Naive thymus-derived CD4-positive, alpha-beta T cell (primary cell): ENCODE results near the gene RCOR3. TPM values are rescaled to one million over a fixed set of nuclear protein-coding genes. Genes with fewer than 3 reads are reported as not detected.
"Not testable (repeated sequence)": the region's sequence is repeated elsewhere in the genome, so short reads cannot be mapped to it uniquely, and the experiment has no call there.

Source experiments
- ATAC-seq: fragments of 150-1000 bp; cut with Tn5 transposase; 2 replicates; pipeline ENCODE4 v1.10.0; 2021; ENCODE audit warnings: mild to moderate bottlenecking, moderate library complexity
- CTCF ChIA-PET: fragments of 350-600 bp; sonication (Branson Sonifier 250); formaldehyde crosslinking; loops from one replicate; lab custom pipeline; 2021; ENCODE audit warnings: antibody characterized with exemption; lab: Charles Lee
- POLR2A ChIA-PET: fragments of 350-600 bp; sonication (Branson Sonifier 250); formaldehyde crosslinking; loops from one replicate; lab custom pipeline; 2021; ENCODE audit warnings: antibody characterized with exemption, inconsistent platforms; lab: Charles Lee
- DNase-seq, 9 donors: peaks; one replicate each; pipeline versions ENCODE4 v3.0.0 to v3.0.0-alpha.2; 2020 to 2022; ENCODE audit warnings: mixed read lengths in 1 of 9
- H3K27ac ChIP-seq: one replicate; pipeline ENCODE4 v1.7.0; 2013; ENCODE audit warnings: mild to moderate bottlenecking, low read depth, low read length, moderate library complexity
- H3K27me3 ChIP-seq, 2 donors: one replicate each; pipeline ENCODE4 v1.7.0; 2013; ENCODE audit warnings: low read length in 2 of 2, mild to moderate bottlenecking in 2 of 2, moderate library complexity in 2 of 2; ENCODE audit not compliant: control insufficient read depth in 2 of 2, insufficient read depth in 2 of 2
- H3K36me3 ChIP-seq, 3 experiments: 1 replicate in 2 of 3; 2 replicates in 1 of 3; pipeline ENCODE4 v1.7.0; 2013; ENCODE audit warnings: low read length in 3 of 3, mild to moderate bottlenecking in 3 of 3, moderate library complexity in 1 of 3; ENCODE audit not compliant: insufficient read depth in 3 of 3, control insufficient read depth in 2 of 3
- H3K4me1 ChIP-seq, 2 donors: one replicate each; pipeline ENCODE4 v1.7.0; 2013; ENCODE audit warnings: low read length in 2 of 2, mild to moderate bottlenecking in 2 of 2, moderate library complexity in 1 of 2; ENCODE audit not compliant: control insufficient read depth in 2 of 2, insufficient read depth in 2 of 2
- H3K4me3 ChIP-seq: 2 replicates; pipeline ENCODE4 v1.7.0; 2013; ENCODE audit warnings: mild to moderate bottlenecking, low read length
- H3K9me3 ChIP-seq, 3 experiments: 1 replicate in 2 of 3; 2 replicates in 1 of 3; pipeline ENCODE4 v1.7.0; 2013; ENCODE audit warnings: low read length in 3 of 3; ENCODE audit not compliant: control insufficient read depth in 2 of 3
- H3K27ac Mint-ChIP-seq, 9 donors: one replicate each; pipeline ENCODE4 v1.8.0; 2020 to 2022; ENCODE audit warnings: mixed read lengths in 9 of 9, mild to moderate bottlenecking in 8 of 9, moderate library complexity in 5 of 9, inconsistent platforms in 2 of 9
- H3K27me3 Mint-ChIP-seq, 5 donors: one replicate each; pipeline ENCODE4 v1.8.0; 2021 to 2022; ENCODE audit warnings: mixed read lengths in 5 of 5, mild to moderate bottlenecking in 1 of 5
- H3K36me3 Mint-ChIP-seq, 5 donors: one replicate each; pipeline ENCODE4 v1.8.0; 2020 to 2022; ENCODE audit warnings: mixed read lengths in 5 of 5, mild to moderate bottlenecking in 3 of 5, inconsistent platforms in 1 of 5
- H3K4me1 Mint-ChIP-seq, 7 donors: one replicate each; pipeline ENCODE4 v1.8.0; 2020 to 2022; ENCODE audit warnings: mixed read lengths in 7 of 7, mild to moderate bottlenecking in 3 of 7, inconsistent platforms in 1 of 7
- H3K4me3 Mint-ChIP-seq, 10 donors: one replicate each; pipeline ENCODE4 v1.8.0; 2020 to 2022; ENCODE audit warnings: mild to moderate bottlenecking in 10 of 10, mixed read lengths in 10 of 10, moderate library complexity in 6 of 10, inconsistent platforms in 2 of 10
- H3K9me3 Mint-ChIP-seq, 11 donors: one replicate each; pipeline ENCODE4 v1.8.0; 2020 to 2022; ENCODE audit warnings: mixed read lengths in 11 of 11, mild to moderate bottlenecking in 4 of 11, inconsistent platforms in 1 of 11, moderate library complexity in 1 of 11
- intact Hi-C, 2 donors: fragments of 100-400 bp; cut with micrococcal nuclease; formaldehyde crosslinking; loops; one replicate each; pipeline ENCODE4 v1.15.1; 2023
- polyA plus RNA-seq, 2 donors: library from polyadenylated mRNA; unstranded; fragments of 300-500 nt; fragmentation: Illumina TruSeq; gene quantifications; one replicate each; pipeline ENCODE4 v1.2.3, GENCODE V29; 2021
- total RNA-seq, 6 experiments: library from RNA in 5 of 6; stranded (reverse) in 5 of 6; gene quantifications; 1 replicate in 5 of 6; 2 replicates in 1 of 6; pipeline ENCODE4 v1.2.3 and lab custom pipeline; 2021 to 2026

The RCOR3 gene
- total and polyA plus RNA-seq, 7 experiments from 2014 or later, result 26.8 to 98.0 (median 68.0) TPM

GRCh38 chr1:211258310-211258755 is 833 bp upstream of the RCOR3 start:
- POLR2A ChIA-PET, result interaction anchor here (0.5 to 2.2 kb wide), 17 partner anchors 9 to 1418 kb away, joined by 3 to 13 read pairs (median 4); partner anchors contain the start of genes KCNH1 and SLC30A1
- DNase-seq, result peak in 8 of 9 donors; percentile 40 to 67 (median 63)
- CTCF ChIA-PET, result interaction anchor here (0.6 to 1.5 kb wide), 5 partner anchors 9 to 809 kb away, joined by 3 to 6 read pairs (median 3); partner anchors contain the start of gene KCNH1
- Histone ChIP-seq H3K4me3 (peak overlapping the region; percentile 87), H3K36me3 (peaks cover 0 to 15% (median 0%) of the 10 kb centered on the region in 3 experiments), H3K27ac (peak overlapping the region; percentile 89), H3K9me3 (no peaks in the 10 kb centered on the region), H3K27me3 (no peaks in the 10 kb centered on the region), H3K4me1 (peaks cover 6 to 17% of the 10 kb centered on the region in 2 donors)
- H3K27me3 Mint-ChIP-seq, result no peaks in the 10 kb centered on the region
- intact Hi-C loops, result loop anchor here (1.0 to 10.0 kb wide), 10 partner anchors 29 to 1759 kb away; partner anchors contain the start of genes ANGEL2 (in 1 of the 2), HHAT (in 1 of the 2), LPGAT1 (in 1 of the 2) and TRAF3IP3 (in 1 of the 2)
- ATAC-seq, result peak; percentile 19
- H3K4me3 Mint-ChIP-seq, result peak overlapping the region; percentile 86 to 97 (median 92)
- H3K36me3 Mint-ChIP-seq, result peaks cover 0 to 6% (median 5%) of the 10 kb centered on the region in 5 donors
- H3K4me1 Mint-ChIP-seq, result peaks cover 16 to 28% (median 21%) of the 10 kb centered on the region in 7 donors
- peaks cover 0 to 5% (median 0%) of the 10 kb centered on the region in 11 donors for H3K9me3 Mint-ChIP-seq
- peak overlapping the region; percentile 88 to 99 (median 93) for H3K27ac Mint-ChIP-seq

DNA sequence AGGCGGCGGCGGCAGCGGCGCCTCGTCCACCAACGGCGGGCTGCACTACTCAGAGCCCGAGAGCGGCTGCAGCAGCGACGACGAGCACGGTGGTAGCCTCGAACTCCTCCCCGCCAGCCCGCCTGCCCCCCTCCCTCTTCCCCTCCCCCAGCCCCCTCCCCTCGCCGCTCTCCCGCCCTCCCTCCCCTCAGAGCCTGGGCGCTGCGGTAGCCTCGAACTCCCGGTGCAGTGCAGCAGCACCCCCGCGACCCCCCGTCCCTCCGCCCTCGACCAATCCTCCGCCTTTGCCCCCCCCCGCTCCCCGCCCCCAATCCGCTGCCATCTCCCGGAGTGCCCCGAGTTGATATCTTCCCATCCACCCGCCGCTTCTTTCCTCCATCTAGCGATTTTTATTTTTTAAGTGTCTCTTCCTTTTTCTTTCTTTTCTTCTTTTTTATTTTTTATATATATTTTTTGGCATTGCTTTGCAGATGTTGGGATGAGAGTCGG is 516 bp downstream of the RCOR3 start:
- Mint-ChIP-seq H3K36me3 (peaks cover 0 to 14% (median 10%) of the 10 kb centered on the region in 5 donors), H3K27me3 (no peaks in the 10 kb centered on the region), H3K4me3 (peak overlapping the region; percentile 81 to 97 (median 90)), H3K4me1 (peaks cover 22 to 40% (median 29%) of the 10 kb centered on the region in 7 donors), H3K9me3 (peaks cover 0 to 5% (median 0%) of the 10 kb centered on the region in 11 donors), H3K27ac (peak overlapping the region; percentile 87 to 95 (median 90))
- Histone ChIP-seq H3K9me3 (no peaks in the 10 kb centered on the region), H3K36me3 (peaks cover 0 to 15% (median 0%) of the 10 kb centered on the region in 3 experiments), H3K4me1 (peaks cover 6 to 17% of the 10 kb centered on the region in 2 donors), H3K27me3 (no peaks in the 10 kb centered on the region), H3K4me3 (peak overlapping the region; percentile 83), H3K27ac (peak overlapping the region; percentile 89)
- DNase-seq, result peak in 1 of 9 donors; percentile 66
- intact Hi-C loops, result loop anchor here (1.0 to 10.0 kb wide), 22 partner anchors 16 to 1758 kb away; partner anchors contain the start of genes ANGEL2 (in 2 of the 2), SLC30A1 (in 2 of the 2), DTL (in 1 of the 2) and HHAT (in 1 of the 2)
- CTCF ChIA-PET, result no interaction called here
- POLR2A ChIA-PET, result no interaction called here
- ATAC-seq, result peak; percentile 39

DNA sequence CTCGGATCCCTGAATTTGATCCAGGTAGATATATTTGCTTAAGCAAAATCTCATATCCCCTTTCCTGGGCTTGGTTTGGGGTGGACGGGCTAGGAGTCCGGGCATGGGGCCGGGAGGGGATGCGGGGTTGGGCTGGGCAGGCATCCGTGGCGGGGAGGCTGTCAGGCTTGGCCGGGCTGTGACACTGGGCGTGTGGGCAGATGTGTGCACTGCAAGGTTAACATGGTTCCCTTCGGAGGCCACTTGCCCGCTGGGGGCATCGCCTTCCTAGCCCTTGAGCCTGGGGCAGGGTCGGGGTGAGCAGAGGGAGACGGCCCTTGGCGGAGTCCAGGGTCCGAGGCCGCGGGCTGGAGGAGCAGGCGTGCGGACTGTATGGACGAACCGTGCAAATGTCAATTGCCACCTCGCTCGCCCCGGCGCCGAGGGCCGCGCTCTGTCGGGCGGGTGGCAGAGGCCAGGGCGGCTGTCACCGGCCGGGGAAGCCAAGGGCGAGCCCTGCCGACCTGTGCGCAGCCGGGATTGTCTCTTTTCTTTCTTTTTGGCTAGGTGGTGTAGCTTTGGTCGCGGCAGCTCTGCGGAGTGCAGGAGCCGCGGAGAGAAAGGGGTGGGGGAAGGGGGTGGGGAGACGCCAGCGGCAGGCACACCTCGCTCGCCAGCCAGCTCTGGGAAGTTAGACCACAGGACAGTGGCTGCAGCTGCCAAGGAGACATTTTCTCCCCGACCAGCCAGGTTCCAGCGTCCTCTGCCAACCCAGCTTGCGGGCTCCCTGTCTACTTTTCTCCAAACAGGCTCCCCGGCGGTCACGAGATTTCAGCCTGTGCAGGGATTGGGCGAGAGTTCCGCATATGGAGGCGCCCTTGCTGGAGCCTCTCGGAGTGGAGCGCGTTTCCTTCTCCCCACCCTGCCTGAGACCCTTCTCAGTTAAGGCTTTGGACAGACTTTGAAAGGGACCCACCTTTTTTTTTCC is 1.3 kb downstream of the RCOR3 start:
- Histone ChIP-seq H3K27ac (peak overlapping the region; percentile 89), H3K4me1 (peaks cover 6 to 17% of the 10 kb centered on the region in 2 donors), H3K36me3 (peaks cover 0 to 15% (median 0%) of the 10 kb centered on the region in 3 experiments), H3K9me3 (no peaks in the 10 kb centered on the region), H3K4me3 (peak overlapping the region; percentile 83), H3K27me3 (no peaks in the 10 kb centered on the region)
- POLR2A ChIA-PET, result interaction anchor here (0.7 to 1.0 kb wide), 4 partner anchors 8 to 36 kb away, joined by 3 to 4 read pairs (median 4); no protein-coding TSS in a partner anchor
- DNase-seq (peak; percentile 32 to 70 (median 51)), ATAC-seq (peak; percentile 30)
- Mint-ChIP-seq H3K4me3 (peak overlapping the region; percentile 81 to 97 (median 90)), H3K27ac (peak overlapping the region; percentile 82 to 95 (median 88)), H3K27me3 (no peaks in the 10 kb centered on the region), H3K36me3 (peaks cover 0 to 16% (median 11%) of the 10 kb centered on the region in 5 donors), H3K9me3 (peaks cover 0 to 5% (median 0%) of the 10 kb centered on the region in 11 donors), H3K4me1 (peaks cover 22 to 43% (median 30%) of the 10 kb centered on the region in 7 donors)
- CTCF ChIA-PET, result interaction anchor here (0.9 kb wide), 1 partner anchor 254 kb away, joined by 3 read pairs; no protein-coding TSS in a partner anchor
- intact Hi-C loops, result loop anchor here (1.0 to 10.0 kb wide), 5 partner anchors 15 to 1754 kb away; partner anchors contain the start of genes ANGEL2 (in 1 of the 2), NENF (in 1 of the 2) and PPP2R5A (in 1 of the 2)

DNA sequence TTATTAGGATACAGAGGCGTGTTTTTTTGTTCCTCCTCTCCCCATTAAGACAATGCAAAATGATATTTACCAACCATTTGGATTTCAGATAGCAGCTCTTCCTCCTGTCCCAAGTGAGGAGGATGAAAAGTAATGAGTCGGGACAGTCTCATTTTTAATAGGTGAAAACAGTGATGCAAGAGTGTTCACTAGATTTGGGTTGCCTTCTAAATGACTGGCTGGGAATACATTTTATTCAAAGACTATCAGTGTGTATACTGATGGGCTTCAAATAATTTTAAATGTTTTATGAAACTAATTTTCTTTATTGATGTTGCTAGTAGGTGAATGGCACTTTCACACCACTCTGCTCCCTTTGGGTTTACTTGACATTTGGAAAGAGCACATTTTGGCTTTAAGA is 2.1 kb downstream of the RCOR3 start:
- H3K27ac ChIP-seq, result peak overlapping the region; percentile 89
- peaks cover 0 to 5% (median 0%) of the 10 kb centered on the region in 11 donors for H3K9me3 Mint-ChIP-seq
- peaks cover 22 to 50% (median 36%) of the 10 kb centered on the region in 7 donors for H3K4me1 Mint-ChIP-seq
- H3K36me3 ChIP-seq, result peaks cover 0 to 15% (median 0%) of the 10 kb centered on the region in 3 experiments
- POLR2A ChIA-PET, result interaction anchor here (0.7 to 1.0 kb wide), 4 partner anchors 8 to 35 kb away, joined by 3 to 4 read pairs (median 4); no protein-coding TSS in a partner anchor
- peak overlapping the region; percentile 81 to 97 (median 90) for H3K4me3 Mint-ChIP-seq
- CTCF ChIA-PET, result interaction anchor here (0.7 kb wide), 1 partner anchor 32 kb away, joined by 3 read pairs; no protein-coding TSS in a partner anchor
- DNase-seq (no peak), ATAC-seq (no peak)
- peak overlapping the region; percentile 41 to 95 (median 84) for H3K27ac Mint-ChIP-seq
- H3K4me1 ChIP-seq, result peaks cover 6 to 17% of the 10 kb centered on the region in 2 donors
- peak overlapping the region; percentile 83 for H3K4me3 ChIP-seq
- peaks cover 0 to 20% (median 14%) of the 10 kb centered on the region in 5 donors for H3K36me3 Mint-ChIP-seq
- intact Hi-C loops, result loop anchor here in 1 of 2 donors (5.0 to 10.0 kb wide), 3 partner anchors 1026 to 1754 kb away; partner anchors contain the start of genes ANGEL2, NENF and PPP2R5A
- no peaks in the 10 kb centered on the region for H3K27me3 ChIP-seq
- no peaks in the 10 kb centered on the region for H3K9me3 ChIP-seq
- no peaks in the 10 kb centered on the region for H3K27me3 Mint-ChIP-seq

DNA sequence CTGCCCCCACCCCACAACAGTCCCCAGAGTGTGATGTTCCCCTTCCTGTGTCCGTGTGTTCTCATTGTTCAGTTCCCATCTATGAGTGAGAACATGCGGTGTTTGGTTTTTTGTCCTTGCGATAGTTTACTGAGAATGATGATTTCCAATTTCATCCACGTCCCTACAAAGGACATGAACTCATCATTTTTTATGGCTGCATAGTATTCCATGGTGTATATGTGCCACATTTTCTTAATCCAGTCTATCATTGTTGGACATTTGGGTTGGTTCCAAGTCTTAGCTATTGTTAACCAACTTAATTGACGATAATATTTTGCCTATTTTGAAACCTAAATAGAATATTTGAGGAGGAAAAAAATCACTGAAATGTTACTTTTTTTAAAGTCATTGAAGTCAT is 3.9 kb downstream of the RCOR3 start:
- CTCF ChIA-PET, H3K27ac Mint-ChIP-seq, H3K9me3 ChIP-seq, H3K4me3 ChIP-seq, H3K4me3 Mint-ChIP-seq, DNase-seq, H3K9me3 Mint-ChIP-seq, H3K27me3 ChIP-seq, H3K27ac ChIP-seq, H3K27me3 Mint-ChIP-seq, ATAC-seq: not testable (repeated sequence)
- Mint-ChIP-seq H3K4me1 (peaks cover 15 to 54% (median 44%) of the 10 kb centered on the region in 7 donors), H3K36me3 (peaks cover 0 to 26% (median 14%) of the 10 kb centered on the region in 5 donors)
- POLR2A ChIA-PET, result interaction anchor here (0.7 kb wide), 1 partner anchor 23 kb away, joined by 3 read pairs; no protein-coding TSS in a partner anchor
- Histone ChIP-seq H3K36me3 (peaks cover 0 to 15% (median 0%) of the 10 kb centered on the region in 3 experiments), H3K4me1 (peaks cover 3 to 11% of the 10 kb centered on the region in 2 donors)
- intact Hi-C loops, result loop anchor here in 1 of 2 donors (5.0 to 10.0 kb wide), 3 partner anchors 1024 to 1752 kb away; partner anchors contain the start of genes ANGEL2, NENF and PPP2R5A
